ENCODE data around the gene PPP2R3A.
"Not testable (repeated sequence)": the region's sequence is repeated elsewhere in the genome, so short reads cannot be mapped to it uniquely, and the experiment has no call there.

PPP2R3A gene

GRCh38 chr3:136114421-136114820 is 148.9 kb downstream of the PPP2R3A start:
- TF ChIP-seq TAF1 (IDR thresholded peaks at IDR 0.05; ENCODE audit: borderline replicate concordance, low read depth, low read length): no peak
- no peak for TF ChIP-seq POLR2AphosphoS5 (IDR thresholded peaks at IDR 0.05; ENCODE audit: low read depth, low read length)
- TF ChIP-seq POLR2A (IDR thresholded peaks at IDR 0.05; ENCODE audit: low read depth, low read length): no peak
- DNase-seq (ENCODE audit: insufficient read length) (no peak), FAIRE-seq (no peak)

GRCh38 chr3:136119332-136119731 is 153.8 kb downstream of the PPP2R3A start:
- FAIRE-seq; DNase-seq (ENCODE audit: insufficient read length): not testable (repeated sequence)

- FAIRE-seq; DNase-seq (ENCODE audit: insufficient read length): not testable (repeated sequence)
Observed at GRCh38 chr3:136119783-136120182, 154.3 kb downstream of the PPP2R3A start.

GRCh38 chr3:136120373-136121348 is 155.1 kb downstream of the PPP2R3A start:
- DNase-seq (ENCODE audit: insufficient read length): no peak
- TF ChIP-seq TAF1 (IDR thresholded peaks at IDR 0.05; ENCODE audit: borderline replicate concordance, low read depth, low read length): no peak
- no peak for TF ChIP-seq POLR2A (IDR thresholded peaks at IDR 0.05; ENCODE audit: low read depth, low read length)
- TF ChIP-seq POLR2AphosphoS5 (IDR thresholded peaks at IDR 0.05; ENCODE audit: low read depth, low read length): no peak
- peak; percentile 87 for FAIRE-seq

- peak; percentile 62 for FAIRE-seq
- TF ChIP-seq POLR2A (IDR thresholded peaks at IDR 0.05; ENCODE audit: low read depth, low read length) (no peak), TAF1 (IDR thresholded peaks at IDR 0.05; ENCODE audit: borderline replicate concordance, low read depth, low read length) (no peak), POLR2AphosphoS5 (IDR thresholded peaks at IDR 0.05; ENCODE audit: low read depth, low read length) (no peak)
- DNase-seq (ENCODE audit: insufficient read length): no peak
Observed at GRCh38 chr3:136122006-136122405, 156.5 kb downstream of the PPP2R3A start.

GRCh38 chr3:136131647-136132046 is 166.1 kb downstream of the PPP2R3A start:
- DNase-seq (ENCODE audit: insufficient read length); FAIRE-seq: not testable (repeated sequence)

GRCh38 chr3:136134091-136134490 is 168.6 kb downstream of the PPP2R3A start:
- FAIRE-seq (no peak), DNase-seq (ENCODE audit: insufficient read length) (no peak)
- TF ChIP-seq TAF1 (IDR thresholded peaks at IDR 0.05; ENCODE audit: borderline replicate concordance, low read depth, low read length): no peak
- no peak for TF ChIP-seq POLR2AphosphoS5 (IDR thresholded peaks at IDR 0.05; ENCODE audit: low read depth, low read length)
- no peak for TF ChIP-seq POLR2A (IDR thresholded peaks at IDR 0.05; ENCODE audit: low read depth, low read length)

GRCh38 chr3:136135039-136135802 is 169.7 kb downstream of the PPP2R3A start:
- FAIRE-seq (no peak), DNase-seq (ENCODE audit: insufficient read length) (no peak)
- TF ChIP-seq POLR2A (IDR thresholded peaks at IDR 0.05; ENCODE audit: low read depth, low read length): no peak
- no peak for TF ChIP-seq POLR2AphosphoS5 (IDR thresholded peaks at IDR 0.05; ENCODE audit: low read depth, low read length)
- no peak for TF ChIP-seq TAF1 (IDR thresholded peaks at IDR 0.05; ENCODE audit: borderline replicate concordance, low read depth, low read length)

- no peak for FAIRE-seq
- TF ChIP-seq POLR2A (IDR thresholded peaks at IDR 0.05; ENCODE audit: low read depth, low read length): no peak
- TF ChIP-seq TAF1 (IDR thresholded peaks at IDR 0.05; ENCODE audit: borderline replicate concordance, low read depth, low read length): no peak
- TF ChIP-seq POLR2AphosphoS5 (IDR thresholded peaks at IDR 0.05; ENCODE audit: low read depth, low read length): no peak
- no peak for DNase-seq (ENCODE audit: insufficient read length)
Observed at GRCh38 chr3:136136454-136136853, 170.9 kb downstream of the PPP2R3A start.

GRCh38 chr3:136141291-136141785 is 175.8 kb downstream of the PPP2R3A start:
- FAIRE-seq: no peak
- DNase-seq (ENCODE audit: insufficient read length): no peak
- TF ChIP-seq POLR2A (IDR thresholded peaks at IDR 0.05; ENCODE audit: low read depth, low read length) (no peak), TAF1 (IDR thresholded peaks at IDR 0.05; ENCODE audit: borderline replicate concordance, low read depth, low read length) (no peak), POLR2AphosphoS5 (IDR thresholded peaks at IDR 0.05; ENCODE audit: low read depth, low read length) (no peak)

GRCh38 chr3:136141891-136142290 is 176.4 kb downstream of the PPP2R3A start:
- DNase-seq (ENCODE audit: insufficient read length) (no peak), FAIRE-seq (no peak)
- TF ChIP-seq POLR2A (IDR thresholded peaks at IDR 0.05; ENCODE audit: low read depth, low read length) (no peak), TAF1 (IDR thresholded peaks at IDR 0.05; ENCODE audit: borderline replicate concordance, low read depth, low read length) (no peak), POLR2AphosphoS5 (IDR thresholded peaks at IDR 0.05; ENCODE audit: low read depth, low read length) (no peak)

GRCh38 chr3:136142592-136142991 is 177.1 kb downstream of the PPP2R3A start:
- DNase-seq (ENCODE audit: insufficient read length) (no peak), FAIRE-seq (no peak)
- TF ChIP-seq TAF1 (IDR thresholded peaks at IDR 0.05; ENCODE audit: borderline replicate concordance, low read depth, low read length): no peak
- no peak for TF ChIP-seq POLR2AphosphoS5 (IDR thresholded peaks at IDR 0.05; ENCODE audit: low read depth, low read length)
- no peak for TF ChIP-seq POLR2A (IDR thresholded peaks at IDR 0.05; ENCODE audit: low read depth, low read length)

Measured in GM12892 (cell line).